Endothelial cell of umbilical vein (primary cell): ENCODE measurements around the gene MACROH2A1. TPM values are rescaled to one million over a fixed set of nuclear protein-coding genes. Genes with fewer than 3 reads are reported as not detected.

Experiments used
- BruUV-seq: library from RNA; stranded (reverse); fragments of 400-500 nt; replicated peaks from 2 replicates; lab custom pipeline; 2021; lab: Mats Ljungman, UMichigan
- CTCF ChIA-PET: fragments of 300-600, 350-600 bp; sonication (Branson Sonifier 250); formaldehyde crosslinking; loops from one replicate; lab custom pipeline; 2021; ENCODE audit warnings: antibody characterized with exemption, inconsistent platforms; lab: Charles Lee
- POLR2A ChIA-PET: fragments of 300-600, 350-600 bp; sonication (Branson Sonifier 250); formaldehyde crosslinking; loops from one replicate; lab custom pipeline; 2021; ENCODE audit warnings: antibody characterized with exemption, inconsistent platforms; lab: Charles Lee
- DNase-seq: peaks from one replicate; pipeline ENCODE4 v3.0.0-alpha.2; 2011; ENCODE audit warnings: low read depth, low spot score
- FAIRE-seq: peaks from 2 replicates; lab custom pipeline; 2011; peaks lifted over from hg19 to GRCh38; lab: Jason Lieb, UNC
- H2AFZ ChIP-seq: 2 replicates; pipeline ENCODE4 v1.6.0; 2012; ENCODE audit warnings: low read depth, low read length, control low read depth, inconsistent platforms
- H3K27ac ChIP-seq: 2 replicates; pipeline ENCODE4 v1.5.1; 2011; ENCODE audit warnings: low read depth, mild to moderate bottlenecking, control low read depth, low read length, moderate library complexity; ENCODE audit not compliant: insufficient read depth
- H3K27me3 ChIP-seq, 2 experiments: 2 replicates each; pipeline versions ENCODE4 v1.6.0 to v1.6.1; 2011; ENCODE audit warnings: low read length in 2 of 2, mixed read lengths in 1 of 2; ENCODE audit not compliant: control insufficient read depth in 2 of 2, insufficient read depth in 2 of 2
- H3K36me3 ChIP-seq, 2 experiments: 2 replicates in 1 of 2; 3 replicates in 1 of 2; pipeline ENCODE4 v1.5.1; 2011; ENCODE audit warnings: low read length in 2 of 2, mild to moderate bottlenecking in 1 of 2, moderate library complexity in 1 of 2; ENCODE audit not compliant: control insufficient read depth in 2 of 2, insufficient read depth in 2 of 2; ENCODE audit errors: extremely low read depth in 1 of 2
- H3K4me1 ChIP-seq: 3 replicates; pipeline ENCODE4 v1.5.1; 2011; ENCODE audit warnings: mild to moderate bottlenecking, low read length; ENCODE audit not compliant: control insufficient read depth, insufficient read depth; ENCODE audit errors: extremely low read depth
- H3K4me2 ChIP-seq: 2 replicates; pipeline ENCODE4 v1.6.1; 2011; ENCODE audit warnings: low read length, control low read depth, mixed read lengths; ENCODE audit not compliant: insufficient read depth
- H3K4me3 ChIP-seq, 3 experiments: fragments of 200-600 bp in 1 of 3; sonication (generic), shearing (Covaris generic) in 1 of 3; replicated peaks in 1 of 3; 2 replicates each; pipeline ENCODE4 v1.5.1; 2011 to 2016; ENCODE audit warnings: control low read depth in 3 of 3, low read length in 3 of 3, mild to moderate bottlenecking in 2 of 3, inconsistent platforms in 1 of 3, low read depth in 1 of 3, moderate library complexity in 1 of 3; ENCODE audit not compliant: insufficient read depth in 1 of 3
- H3K79me2 ChIP-seq: 2 replicates; pipeline ENCODE4 v1.6.0; 2012; ENCODE audit warnings: low read length, inconsistent platforms; ENCODE audit not compliant: control insufficient read depth, insufficient read depth
- H3K9ac ChIP-seq: replicated peaks from 2 replicates; pipeline ENCODE3; 2011; ENCODE audit warnings: low read length, control low read depth; ENCODE audit not compliant: insufficient read depth; ENCODE audit errors: extremely low read depth
- H3K9me1 ChIP-seq: replicated peaks from 3 replicates; pipeline ENCODE4 v1.6.0; 2011; ENCODE audit warnings: mild to moderate bottlenecking, low read length; ENCODE audit not compliant: control insufficient read depth, insufficient read depth; ENCODE audit errors: extremely low read depth
- H3K9me3 ChIP-seq: replicated peaks from 2 replicates; pipeline ENCODE4 v1.5.1; 2012; ENCODE audit warnings: low read length, inconsistent platforms; ENCODE audit not compliant: control insufficient read depth, insufficient read depth
- H4K20me1 ChIP-seq: replicated peaks from 2 replicates; pipeline ENCODE3; 2011; ENCODE audit warnings: mild to moderate bottlenecking, low read length; ENCODE audit not compliant: control insufficient read depth, insufficient read depth; ENCODE audit errors: extremely low read depth
- CTCF ChIP-seq, 2 donors: IDR thresholded peaks; 1 replicate in 1 of 2; 2 replicates in 1 of 2; pipeline ENCODE4 v1.5.1; 2011; ENCODE audit warnings: low read length in 2 of 2, mild to moderate bottlenecking in 2 of 2, moderate library complexity in 2 of 2, control low read depth in 1 of 2, inconsistent platforms in 1 of 2, low read depth in 1 of 2; ENCODE audit not compliant: insufficient read depth in 1 of 2; ENCODE audit errors: extremely low read depth in 1 of 2
- EZH2 ChIP-seq: IDR thresholded peaks from 2 replicates; pipeline ENCODE4 v1.6.1; 2012; ENCODE audit warnings: borderline replicate concordance, low read depth, mild to moderate bottlenecking, moderate library complexity, low read length, inconsistent platforms; ENCODE audit not compliant: severe bottlenecking
- FOS ChIP-seq: IDR thresholded peaks from 2 replicates; pipeline ENCODE4 v1.6.1; 2011; ENCODE audit warnings: mild to moderate bottlenecking, low read length, moderate library complexity, borderline replicate concordance; ENCODE audit not compliant: insufficient read depth
- GATA2 ChIP-seq: IDR thresholded peaks from 2 replicates; pipeline ENCODE4 v1.7.0; 2011; ENCODE audit warnings: low read depth, mild to moderate bottlenecking, moderate library complexity, mixed read lengths, low read length; ENCODE audit not compliant: insufficient read length, insufficient read depth
- JUN ChIP-seq: IDR thresholded peaks from 2 replicates; pipeline ENCODE4 v1.6.1; 2011; ENCODE audit warnings: borderline replicate concordance, low read depth; ENCODE audit not compliant: insufficient read length, insufficient read depth
- MAX ChIP-seq: IDR thresholded peaks from 2 replicates; pipeline ENCODE4 v1.6.1; 2011; ENCODE audit not compliant: insufficient read depth, insufficient read length
- MYC ChIP-seq: IDR thresholded peaks from one replicate; pipeline ENCODE4 v1.6.1; 2011; ENCODE audit warnings: mild to moderate bottlenecking, low read depth, low read length
- POLR2A ChIP-seq: IDR thresholded peaks from 2 replicates; pipeline ENCODE4 v1.6.1; 2012; ENCODE audit warnings: low read depth, mild to moderate bottlenecking, control low read depth, low read length
- POLR2AphosphoS5 ChIP-seq: IDR thresholded peaks from 2 replicates; pipeline ENCODE4 v1.6.1; 2012; ENCODE audit warnings: low read depth, mild to moderate bottlenecking, control low read depth, low read length, moderate library complexity; ENCODE audit not compliant: insufficient read depth
- dilution Hi-C: fragments of 300-500 bp; cut with MboI; formaldehyde crosslinking; loops from one replicate; pipeline ENCODE4 v1.15.0; 2019; ENCODE audit warnings: low sequenced_read_pairs; ENCODE audit not compliant: extremely low pct_ligation_motif_present
- intact Hi-C: fragments of 100-400 bp; cut with micrococcal nuclease; formaldehyde crosslinking; loops from one replicate; pipeline ENCODE4 v1.10.0; 2022
- polyA plus RNA-seq, 4 experiments: library from polyadenylated mRNA; depleted of rRNA in 3 of 4; stranded (reverse) in 3 of 4; unstranded in 1 of 4; fragments of >200 nt; gene quantifications; 2 replicates each; pipeline versions ENCODE4 v1.2.1 to v1.2.3, GENCODE V29; 2011 to 2012; ENCODE audit warnings: missing spikeins in 1 of 4
- total RNA-seq: library from RNA; stranded (reverse); gene quantifications from 2 replicates; pipeline ENCODE4 v1.2.3, GENCODE V29; 2021

The MACROH2A1 gene
- total and polyA plus RNA-seq, 2 donors (not counting 3 experiments of a cell fraction or from before 2014, with no cell fraction given), result 89.3 to 147 TPM

GRCh38 chr5:135345956-135346731, 52.9 kb downstream of the MACROH2A1 start:
- H3K9me3 ChIP-seq, result no peaks in the 10 kb centered on the region
- no peak for FAIRE-seq
- H3K4me1 ChIP-seq, result no peaks in the 10 kb centered on the region
- POLR2A ChIA-PET, result no interaction called here
- no peak overlapping the region for H3K27ac ChIP-seq
- BruUV-seq, result no TSS peak
- peaks cover 2% of the 10 kb centered on the region for H4K20me1 ChIP-seq
- H3K9me1 ChIP-seq, result no peaks in the 10 kb centered on the region
- no peak overlapping the region for H2AFZ ChIP-seq
- peaks cover 4 to 37% of the 10 kb centered on the region in 2 experiments for H3K36me3 ChIP-seq
- CTCF ChIA-PET, result interaction anchor here (1.2 to 3.0 kb wide), 3 partner anchors 9 to 80 kb away, joined by 3 to 9 read pairs (median 3); no protein-coding TSS in a partner anchor
- H3K9ac ChIP-seq, result no peak overlapping the region
- no peak for TF ChIP-seq FOS
- dilution Hi-C loops, result no loop called here
- no peaks in the 10 kb centered on the region for H3K27me3 ChIP-seq
- DNase-seq, result no peak
- no peaks in the 10 kb centered on the region for H3K79me2 ChIP-seq
- no peak overlapping the region for H3K4me3 ChIP-seq
- H3K4me2 ChIP-seq, result no peak overlapping the region
- intact Hi-C loops, result no loop called here

GRCh38 chr5:135344349-135344748, 54.7 kb downstream of the MACROH2A1 start:
- H2AFZ ChIP-seq, result no peak overlapping the region
- H4K20me1 ChIP-seq, result peaks cover 2% of the 10 kb centered on the region
- no peak overlapping the region for H3K9ac ChIP-seq
- TF ChIP-seq GATA2, result no peak
- TF ChIP-seq MYC, result no peak
- TF ChIP-seq POLR2AphosphoS5, result no peak
- TF ChIP-seq POLR2A, result no peak
- TF ChIP-seq JUN, result no peak
- no peak for TF ChIP-seq CTCF (IDR thresholded peaks at IDR 0.05; ENCODE audit: extremely low read depth in 1 of 2, insufficient read depth in 1 of 2, low read depth in 1 of 2, low read length in 2 of 2)
- no peak for TF ChIP-seq EZH2
- TF ChIP-seq FOS, result no peak
- TF ChIP-seq MAX, result no peak
- no peak overlapping the region for H3K4me2 ChIP-seq
- no peak overlapping the region for H3K4me3 ChIP-seq
- no TSS peak for BruUV-seq
- FAIRE-seq (no peak), DNase-seq (no peak)
- H3K9me1 ChIP-seq, result no peaks in the 10 kb centered on the region
- no peaks in the 10 kb centered on the region for H3K4me1 ChIP-seq
- intact Hi-C loops (no loop called here), dilution Hi-C loops (no loop called here)
- no peaks in the 10 kb centered on the region for H3K27me3 ChIP-seq
- H3K27ac ChIP-seq, result no peak overlapping the region
- peaks cover 8 to 41% of the 10 kb centered on the region in 2 experiments for H3K36me3 ChIP-seq
- CTCF ChIA-PET, result interaction anchor here (3.0 kb wide), 1 partner anchor 82 kb away, joined by 9 read pairs; no protein-coding TSS in a partner anchor
- H3K9me3 ChIP-seq, result no peaks in the 10 kb centered on the region
- no peaks in the 10 kb centered on the region for H3K79me2 ChIP-seq
- POLR2A ChIA-PET, result no interaction called here
